MG63 (cell line): ENCODE measurements around the gene HMGXB3. TPM values are rescaled to one million over a fixed set of nuclear protein-coding genes. Genes with fewer than 3 reads are reported as not detected.

Source experiments
- DNase-seq: peaks from one replicate; pipeline ENCODE4 v3.0.0-alpha.2; 2020
- H3K27me3 ChIP-seq: fragments of 250-450 bp; sonication (Bioruptor Pico); 2 replicates; pipeline ENCODE4 v1.5.1; 2020; ENCODE audit warnings: mild to moderate bottlenecking, moderate library complexity
- H3K36me3 ChIP-seq: fragments of 250-450 bp; sonication (Bioruptor Pico); 2 replicates; pipeline ENCODE4 v1.5.1; 2020; ENCODE audit warnings: mild to moderate bottlenecking, moderate library complexity
- H3K4me3 ChIP-seq: fragments of 250-450 bp; sonication (Bioruptor Pico); 2 replicates; pipeline ENCODE4 v1.5.1; 2020; ENCODE audit warnings: mild to moderate bottlenecking, moderate library complexity
- H3K9me3 ChIP-seq: fragments of 250-450 bp; sonication (Bioruptor Pico); 2 replicates; pipeline ENCODE4 v1.5.1; 2020; ENCODE audit warnings: mild to moderate bottlenecking, moderate library complexity
- total RNA-seq: library from RNA; depleted of rRNA; stranded (reverse); fragments of >200 nt; shearing (Covaris generic); gene quantifications from 2 replicates; pipeline ENCODE4 v1.2.3, GENCODE V29; 2014; ENCODE audit warnings: low replicate concordance

HMGXB3 gene
- total RNA-seq, 1 experiment from 2014 or later: 38.2 TPM

GRCh38 chr5:150055326-150056074 is 55.0 kb downstream of the HMGXB3 start:
- no peaks in the 10 kb centered on the region for H3K27me3 ChIP-seq
- H3K36me3 ChIP-seq: peaks cover 54% of the 10 kb centered on the region
- DNase-seq: no peak
- no peak overlapping the region for H3K4me3 ChIP-seq
- H3K9me3 ChIP-seq: no peaks in the 10 kb centered on the region

- H3K36me3 ChIP-seq: peaks cover 49% of the 10 kb centered on the region
- no peak for DNase-seq
- H3K4me3 ChIP-seq: no peak overlapping the region
- no peaks in the 10 kb centered on the region for H3K9me3 ChIP-seq
- no peaks in the 10 kb centered on the region for H3K27me3 ChIP-seq
These were observed 55.5 kb downstream of the HMGXB3 start for GRCh38 chr5:150056075-150056443.

- H3K36me3 ChIP-seq: peaks cover 39% of the 10 kb centered on the region
- no peak overlapping the region for H3K4me3 ChIP-seq
- no peaks in the 10 kb centered on the region for H3K9me3 ChIP-seq
- no peaks in the 10 kb centered on the region for H3K27me3 ChIP-seq
- DNase-seq: no peak
These were observed 56.5 kb downstream of the HMGXB3 start for GRCh38 chr5:150057052-150057451.

GRCh38 chr5:150057511-150057910 is 57.0 kb downstream of the HMGXB3 start:
- no peak for DNase-seq
- peaks cover 34% of the 10 kb centered on the region for H3K36me3 ChIP-seq
- H3K27me3 ChIP-seq: no peaks in the 10 kb centered on the region
- H3K9me3 ChIP-seq: no peaks in the 10 kb centered on the region
- H3K4me3 ChIP-seq: no peak overlapping the region

GRCh38 chr5:150057996-150058395 is 57.5 kb downstream of the HMGXB3 start:
- Histone ChIP-seq H3K36me3 (peaks cover 29% of the 10 kb centered on the region), H3K4me3 (no peak overlapping the region), H3K27me3 (no peaks in the 10 kb centered on the region), H3K9me3 (no peaks in the 10 kb centered on the region)
- no peak for DNase-seq

- Histone ChIP-seq H3K4me3 (no peak overlapping the region), H3K9me3 (no peaks in the 10 kb centered on the region), H3K27me3 (no peaks in the 10 kb centered on the region), H3K36me3 (peaks cover 23% of the 10 kb centered on the region)
- peak; percentile 71 for DNase-seq
These were observed 58.1 kb downstream of the HMGXB3 start for GRCh38 chr5:150058480-150059126.

GRCh38 chr5:150059623-150060022 is 59.1 kb downstream of the HMGXB3 start:
- peaks cover 13% of the 10 kb centered on the region for H3K36me3 ChIP-seq
- H3K4me3 ChIP-seq: no peak overlapping the region
- no peaks in the 10 kb centered on the region for H3K9me3 ChIP-seq
- no peak for DNase-seq
- H3K27me3 ChIP-seq: no peaks in the 10 kb centered on the region

GRCh38 chr5:150060471-150060870 is 59.9 kb downstream of the HMGXB3 start:
- Histone ChIP-seq H3K4me3 (no peak overlapping the region), H3K27me3 (no peaks in the 10 kb centered on the region), H3K9me3 (no peaks in the 10 kb centered on the region), H3K36me3 (peaks cover 6% of the 10 kb centered on the region)
- no peak for DNase-seq

- no peak for DNase-seq
- no peaks in the 10 kb centered on the region for H3K27me3 ChIP-seq
- no peaks in the 10 kb centered on the region for H3K9me3 ChIP-seq
- peaks cover under 1% of the 10 kb centered on the region; the same call in 1 of the 2 replicates for H3K36me3 ChIP-seq
- no peak overlapping the region for H3K4me3 ChIP-seq
These were observed 61.0 kb downstream of the HMGXB3 start for GRCh38 chr5:150061538-150061995.

GRCh38 chr5:150062216-150062922 is 61.8 kb downstream of the HMGXB3 start:
- Histone ChIP-seq H3K27me3 (no peaks in the 10 kb centered on the region), H3K4me3 (no peak overlapping the region), H3K36me3 (no peaks in the 10 kb centered on the region), H3K9me3 (no peaks in the 10 kb centered on the region)
- no peak for DNase-seq

- DNase-seq: no peak
- no peaks in the 10 kb centered on the region for H3K27me3 ChIP-seq
- H3K4me3 ChIP-seq: no peak overlapping the region
- H3K36me3 ChIP-seq: no peaks in the 10 kb centered on the region
- H3K9me3 ChIP-seq: no peaks in the 10 kb centered on the region
These were observed 63.1 kb downstream of the HMGXB3 start for GRCh38 chr5:150063638-150064037.

- DNase-seq: no peak
- Histone ChIP-seq H3K27me3 (no peaks in the 10 kb centered on the region), H3K36me3 (no peaks in the 10 kb centered on the region), H3K9me3 (no peaks in the 10 kb centered on the region), H3K4me3 (no peak overlapping the region)
These were observed 64.2 kb downstream of the HMGXB3 start for GRCh38 chr5:150064681-150065220.

- Histone ChIP-seq H3K27me3 (no peaks in the 10 kb centered on the region), H3K4me3 (no peak overlapping the region), H3K36me3 (no peaks in the 10 kb centered on the region), H3K9me3 (no peaks in the 10 kb centered on the region)
- DNase-seq: no peak
These were observed 64.8 kb downstream of the HMGXB3 start for GRCh38 chr5:150065346-150065745.

GRCh38 chr5:150065886-150066285 is 65.3 kb downstream of the HMGXB3 start:
- no peak overlapping the region for H3K4me3 ChIP-seq

GRCh38 chr5:150066436-150066835 is 65.9 kb downstream of the HMGXB3 start:
- DNase-seq: no peak
- H3K9me3 ChIP-seq: no peaks in the 10 kb centered on the region
- no peaks in the 10 kb centered on the region for H3K27me3 ChIP-seq
- H3K36me3 ChIP-seq: no peaks in the 10 kb centered on the region
- H3K4me3 ChIP-seq: no peak overlapping the region

More at GRCh38 chr5:150065886-150066285, 65.3 kb downstream of the HMGXB3 start:
- Histone ChIP-seq H3K36me3 (no peaks in the 10 kb centered on the region), H3K27me3 (no peaks in the 10 kb centered on the region), H3K9me3 (no peaks in the 10 kb centered on the region)
- no peak for DNase-seq

- H3K36me3 ChIP-seq: no peaks in the 10 kb centered on the region
- no peaks in the 10 kb centered on the region for H3K27me3 ChIP-seq
- no peak overlapping the region for H3K4me3 ChIP-seq
- H3K9me3 ChIP-seq: no peaks in the 10 kb centered on the region
- no peak for DNase-seq
These were observed 66.4 kb downstream of the HMGXB3 start for GRCh38 chr5:150066901-150067396.

- Histone ChIP-seq H3K36me3 (no peaks in the 10 kb centered on the region), H3K27me3 (no peaks in the 10 kb centered on the region), H3K4me3 (no peak overlapping the region), H3K9me3 (no peaks in the 10 kb centered on the region)
- DNase-seq: no peak
These were observed 66.9 kb downstream of the HMGXB3 start for GRCh38 chr5:150067405-150067960.
